Kidney (tissue), 14 donors: ENCODE results near the gene LSAMP. TPM values are rescaled to one million over a fixed set of nuclear protein-coding genes. Genes with fewer than 3 reads are reported as not detected.

Source experiments
- DNase-seq, 5 donors: peaks; one replicate each; pipeline ENCODE4 v3.0.0-alpha.2; 2013 to 2020
- FAIRE-seq: peaks from 2 replicates; lab custom pipeline; 2012; peaks lifted over from hg19 to GRCh38; lab: Jason Lieb, UNC
- H3K27ac ChIP-seq, 2 donors: one replicate each; pipeline ENCODE4 v1.7.0; 2013; ENCODE audit warnings: low read depth in 2 of 2, low read length in 2 of 2, inconsistent platforms in 1 of 2
- H3K27me3 ChIP-seq: one replicate; pipeline ENCODE4 v1.7.1; 2013; ENCODE audit warnings: low read length, inconsistent platforms; ENCODE audit not compliant: control insufficient read depth, insufficient read depth
- H3K36me3 ChIP-seq, 3 donors: one replicate each; pipeline versions ENCODE4 v1.7.0 to v1.7.1; 2013; ENCODE audit warnings: low read length in 3 of 3, control low read depth in 1 of 3, inconsistent platforms in 1 of 3; ENCODE audit not compliant: insufficient read depth in 3 of 3, control insufficient read depth in 2 of 3
- H3K4me1 ChIP-seq, 3 donors: one replicate each; pipeline versions ENCODE4 v1.7.0 to v1.7.1; 2013; ENCODE audit warnings: low read length in 3 of 3, inconsistent platforms in 1 of 3, low read depth in 1 of 3; ENCODE audit not compliant: control insufficient read depth in 2 of 3, insufficient read depth in 2 of 3
- H3K4me3 ChIP-seq, 3 donors: one replicate each; pipeline versions ENCODE4 v1.7.0 to v1.8.1; 2013; ENCODE audit warnings: low read length in 3 of 3, control low read depth in 1 of 3, inconsistent platforms in 1 of 3
- H3K9ac ChIP-seq, 3 donors: one replicate each; pipeline versions ENCODE4 v1.7.0 to v1.7.1; 2013; ENCODE audit warnings: low read length in 3 of 3, control low read depth in 1 of 3, inconsistent platforms in 1 of 3
- H3K9me3 ChIP-seq, 3 donors: one replicate each; pipeline versions ENCODE4 v1.7.0 to v1.7.1; 2013; ENCODE audit warnings: low read length in 3 of 3, control low read depth in 1 of 3, inconsistent platforms in 1 of 3; ENCODE audit not compliant: control insufficient read depth in 2 of 3, insufficient read depth in 1 of 3
- intact Hi-C: fragments of 100-400 bp; cut with DNase I; formaldehyde crosslinking; loops from one replicate; pipeline ENCODE4 v1.11.1; 2022
- polyA plus RNA-seq: library from polyadenylated mRNA; stranded (reverse); fragments of 350-450 nt; fragmentation: Illumina TruSeq; extraction: RNeasy Lipid Tissue Mini Kit (QIAGEN cat#74804); gene quantifications from one replicate; pipeline ENCODE4 v1.2.3, GENCODE V29; 2014; ENCODE audit warnings: low read depth, low replicate concordance; ENCODE audit not compliant: insufficient read depth
- total RNA-seq: library from RNA; stranded (reverse); fragmentation: NEBNext Ultra II Directional; extraction: Animal tissue kit (Norgen Biotek cat#: 25700); gene quantifications from one replicate; pipeline ENCODE4 v1.2.1, GENCODE V29; 2021
- TF ChIP-seq, protein P1 (sequence below): IDR thresholded peaks from 3 replicates; pipeline ENCODE4 v1.5.1; 2012; ENCODE audit warnings: mild to moderate bottlenecking, moderate library complexity, borderline replicate concordance; ENCODE audit not compliant: insufficient read depth; ENCODE audit errors: extremely low read depth
- donor health status: control.
- donor health status: control.
- donor health status: control.
- donor health status: control.
- donor health status: control.
- donor health status: DM: yes; HTN: yes; CAD: no.
- donor health status: Normal renal cell carcinoma (clear cell type).

LSAMP gene
- total and polyA plus RNA-seq, 2 donors from 2014 or later = 1.4 to 3.5 TPM

DNA sequence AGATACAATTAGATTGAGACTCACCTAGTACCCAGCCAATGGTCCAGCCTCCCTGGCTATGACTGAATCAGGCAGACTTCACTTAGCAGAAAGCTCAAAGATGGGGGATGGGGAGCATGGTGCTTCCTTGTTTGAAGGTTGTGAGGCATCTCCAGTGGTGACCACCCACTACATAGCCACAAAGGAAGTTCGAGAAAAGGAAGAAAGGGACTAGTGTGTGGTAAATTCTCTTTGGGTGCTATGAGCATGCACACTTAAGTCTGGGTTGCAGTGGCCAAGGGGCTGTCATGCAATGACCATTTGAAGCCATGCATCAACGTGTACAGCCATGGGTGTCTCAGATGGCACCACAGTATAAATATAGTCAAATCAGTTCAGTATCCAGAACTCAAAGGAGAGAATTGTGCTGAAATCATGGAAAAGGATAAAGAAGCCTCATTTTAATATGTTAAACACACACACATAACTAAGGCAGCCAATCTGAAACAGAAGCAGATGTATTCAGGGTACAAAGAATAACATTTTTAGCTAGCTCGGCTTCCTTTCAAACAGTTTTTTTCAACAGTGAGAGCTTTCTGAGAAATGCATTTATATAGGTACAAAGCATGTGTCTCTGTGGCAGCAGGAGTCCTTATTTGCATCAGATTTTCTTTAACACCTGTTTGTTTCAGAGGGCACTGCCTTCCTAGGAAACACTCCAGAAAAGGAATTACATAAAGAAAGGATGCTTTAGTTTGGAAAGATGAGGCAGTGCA lies 546.5 kb downstream of the LSAMP start:
- intact Hi-C loops = no loop called here
- Histone ChIP-seq H3K36me3 (no peaks in the 10 kb centered on the region), H3K4me3 (no peak overlapping the region), H3K27me3 (no peaks in the 10 kb centered on the region), H3K4me1 (no peaks in the 10 kb centered on the region), H3K9ac (no peak overlapping the region), H3K9me3 (no peaks in the 10 kb centered on the region), H3K27ac (no peak overlapping the region)
- no peak for FAIRE-seq
- TF ChIP-seq, protein P1, sequence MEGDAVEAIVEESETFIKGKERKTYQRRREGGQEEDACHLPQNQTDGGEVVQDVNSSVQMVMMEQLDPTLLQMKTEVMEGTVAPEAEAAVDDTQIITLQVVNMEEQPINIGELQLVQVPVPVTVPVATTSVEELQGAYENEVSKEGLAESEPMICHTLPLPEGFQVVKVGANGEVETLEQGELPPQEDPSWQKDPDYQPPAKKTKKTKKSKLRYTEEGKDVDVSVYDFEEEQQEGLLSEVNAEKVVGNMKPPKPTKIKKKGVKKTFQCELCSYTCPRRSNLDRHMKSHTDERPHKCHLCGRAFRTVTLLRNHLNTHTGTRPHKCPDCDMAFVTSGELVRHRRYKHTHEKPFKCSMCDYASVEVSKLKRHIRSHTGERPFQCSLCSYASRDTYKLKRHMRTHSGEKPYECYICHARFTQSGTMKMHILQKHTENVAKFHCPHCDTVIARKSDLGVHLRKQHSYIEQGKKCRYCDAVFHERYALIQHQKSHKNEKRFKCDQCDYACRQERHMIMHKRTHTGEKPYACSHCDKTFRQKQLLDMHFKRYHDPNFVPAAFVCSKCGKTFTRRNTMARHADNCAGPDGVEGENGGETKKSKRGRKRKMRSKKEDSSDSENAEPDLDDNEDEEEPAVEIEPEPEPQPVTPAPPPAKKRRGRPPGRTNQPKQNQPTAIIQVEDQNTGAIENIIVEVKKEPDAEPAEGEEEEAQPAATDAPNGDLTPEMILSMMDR = no peak
- DNase-seq = no peak

DNA sequence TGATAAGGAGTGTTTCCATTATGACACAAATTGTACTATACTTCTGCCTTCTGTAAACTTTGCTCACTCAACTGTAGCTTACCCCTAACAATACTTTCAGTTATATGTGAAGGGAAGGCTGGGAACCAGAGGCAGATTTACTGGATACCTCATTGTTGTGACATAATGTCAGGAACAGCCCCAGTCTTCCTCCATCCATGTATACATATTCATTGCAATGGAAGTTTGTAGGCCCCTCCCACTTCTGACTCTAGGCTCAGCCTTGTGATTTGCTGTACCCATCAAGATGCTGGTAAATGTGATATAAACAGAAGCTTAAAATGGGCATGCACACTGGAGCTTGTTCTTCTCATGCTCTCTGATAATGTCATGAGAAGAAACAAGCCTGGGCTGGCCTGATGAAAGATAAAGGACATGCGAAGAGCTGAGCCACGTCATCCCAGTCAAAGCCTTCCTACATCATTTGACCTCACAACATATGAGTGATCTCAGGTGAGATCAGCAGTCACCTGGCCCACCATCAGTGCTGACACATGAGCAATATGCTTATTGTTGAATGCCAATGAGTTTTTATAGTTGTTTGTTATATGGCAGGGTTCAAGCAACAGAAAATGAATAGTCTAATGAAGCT lies 554.2 kb downstream of the LSAMP start:
- Histone ChIP-seq H3K4me3 (no peak overlapping the region), H3K36me3 (no peaks in the 10 kb centered on the region), H3K27me3 (no peaks in the 10 kb centered on the region), H3K4me1 (no peaks in the 10 kb centered on the region), H3K27ac (no peak overlapping the region), H3K9ac (no peak overlapping the region), H3K9me3 (no peaks in the 10 kb centered on the region)
- TF ChIP-seq, protein P1 = no peak
- no peak for FAIRE-seq
- intact Hi-C loops = no loop called here
- no peak for DNase-seq

DNA sequence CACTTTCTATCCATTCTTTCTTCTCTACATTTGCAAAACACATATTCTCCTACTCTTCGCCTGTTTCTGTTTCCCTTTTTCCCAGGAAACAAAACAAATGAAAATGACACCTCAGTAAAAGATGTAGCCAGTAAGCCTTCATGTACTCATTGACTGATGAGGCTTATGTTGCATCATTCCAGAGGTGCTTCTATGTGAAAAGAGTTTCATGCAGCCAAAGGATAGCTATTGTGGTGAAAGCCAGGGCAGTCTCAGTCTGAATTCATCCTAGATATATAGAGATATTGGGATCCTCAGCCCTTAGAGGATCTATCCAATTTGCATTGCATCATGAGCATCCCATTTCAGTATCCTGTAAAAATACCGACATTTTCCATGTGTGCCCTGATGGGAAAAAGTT lies 554.7 kb downstream of the LSAMP start:
- DNase-seq (no peak), FAIRE-seq (no peak)
- Histone ChIP-seq H3K36me3 (no peaks in the 10 kb centered on the region), H3K9ac (no peak overlapping the region), H3K4me1 (no peaks in the 10 kb centered on the region), H3K9me3 (no peaks in the 10 kb centered on the region), H3K27ac (no peak overlapping the region), H3K27me3 (no peaks in the 10 kb centered on the region), H3K4me3 (no peak overlapping the region)
- intact Hi-C loops = no loop called here
- TF ChIP-seq, protein P1 = no peak
